GM19035 (cell line): ENCODE data around the gene PLA2R1.
"Not testable (repeated sequence)": the region's sequence is repeated elsewhere in the genome, so short reads cannot be mapped to it uniquely, and the experiment has no call there.

Experiments
- ATAC-seq: cut with Tn5 transposase; IDR thresholded peaks from one replicate; pipeline ENCODE4 v1.9.1; 2021; ENCODE audit not compliant: unreplicated experiment

Gene PLA2R1

DNA sequence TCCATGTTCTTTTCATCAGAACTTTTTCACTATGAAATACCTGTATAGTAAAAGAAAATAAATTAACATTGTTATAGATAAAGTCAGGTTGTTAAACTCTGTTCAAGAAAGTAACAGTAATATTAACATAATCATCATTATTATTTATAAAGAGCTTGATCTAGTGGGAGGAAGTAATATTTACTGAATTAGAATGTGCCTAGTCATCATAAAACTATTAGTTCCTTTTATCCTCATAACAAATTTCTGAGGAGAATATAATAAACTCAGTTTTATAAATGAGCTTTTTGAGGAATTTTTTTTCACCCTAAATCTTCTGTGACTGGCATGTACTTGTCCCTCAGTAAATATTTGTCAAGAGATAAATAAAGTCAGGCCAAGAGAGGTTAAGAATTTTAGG, 78.4 kb downstream of the PLA2R1 start:
- no peak for ATAC-seq

GRCh38 chr2:159982842-159983785, 79.3 kb downstream of the PLA2R1 start:
- no peak for ATAC-seq

GRCh38 chr2:159982270-159982669, 80.1 kb downstream of the PLA2R1 start:
- no peak for ATAC-seq

GRCh38 chr2:159976527-159977160, 85.8 kb downstream of the PLA2R1 start:
- no peak for ATAC-seq

GRCh38 chr2:159973325-159973724, 89.1 kb downstream of the PLA2R1 start:
- ATAC-seq = no peak

GRCh38 chr2:159971365-159972152, 90.9 kb downstream of the PLA2R1 start:
- no peak for ATAC-seq

- not testable (repeated sequence) for ATAC-seq
Measured at GRCh38 chr2:159970548-159970947, 91.9 kb downstream of the PLA2R1 start.

GRCh38 chr2:159968279-159968900, 94.0 kb downstream of the PLA2R1 start:
- ATAC-seq = no peak

DNA sequence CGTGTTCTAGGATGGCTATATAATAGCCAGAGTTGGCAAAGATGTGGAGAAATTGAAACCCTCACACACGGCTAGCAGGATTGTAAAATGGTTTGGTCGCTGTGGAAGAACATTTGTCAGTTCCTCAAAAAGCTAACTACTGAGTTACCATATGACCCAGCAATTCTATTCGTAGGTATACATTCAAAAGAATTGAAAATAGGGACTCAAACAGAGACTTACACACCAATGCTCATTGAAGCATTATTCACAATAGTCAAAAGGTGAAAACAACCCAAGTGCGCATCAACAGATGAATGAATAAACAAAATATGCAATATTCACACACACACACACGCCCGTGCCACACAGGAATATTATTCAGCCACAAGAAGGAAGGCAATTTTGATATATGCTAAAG, 98.7 kb downstream of the PLA2R1 start:
- peak; percentile 79 for ATAC-seq

- not testable (repeated sequence) for ATAC-seq
Measured at GRCh38 chr2:159962513-159962912, 99.9 kb downstream of the PLA2R1 start.

DNA sequence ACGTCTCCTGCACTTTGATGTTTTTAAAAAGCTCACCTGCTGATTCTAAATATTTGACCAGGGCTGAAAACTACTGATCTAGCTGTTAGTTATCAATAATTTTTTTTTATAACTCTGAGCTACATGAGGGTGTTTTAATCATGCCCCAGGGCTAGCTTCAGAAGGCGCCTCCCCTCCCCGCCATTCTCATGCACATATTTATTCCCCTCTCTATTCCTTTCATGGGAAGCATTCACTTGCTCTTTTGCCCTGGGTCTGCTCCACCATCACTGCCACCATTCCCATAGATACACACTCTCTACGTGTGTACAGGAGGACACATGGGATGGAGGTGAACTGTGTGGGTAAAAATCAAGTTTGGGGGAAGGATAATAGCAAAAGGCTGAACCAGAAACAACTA, 101.0 kb downstream of the PLA2R1 start:
- ATAC-seq = no peak

- ATAC-seq = no peak
Measured at GRCh38 chr2:159961037-159961436, 101.4 kb downstream of the PLA2R1 start.

DNA sequence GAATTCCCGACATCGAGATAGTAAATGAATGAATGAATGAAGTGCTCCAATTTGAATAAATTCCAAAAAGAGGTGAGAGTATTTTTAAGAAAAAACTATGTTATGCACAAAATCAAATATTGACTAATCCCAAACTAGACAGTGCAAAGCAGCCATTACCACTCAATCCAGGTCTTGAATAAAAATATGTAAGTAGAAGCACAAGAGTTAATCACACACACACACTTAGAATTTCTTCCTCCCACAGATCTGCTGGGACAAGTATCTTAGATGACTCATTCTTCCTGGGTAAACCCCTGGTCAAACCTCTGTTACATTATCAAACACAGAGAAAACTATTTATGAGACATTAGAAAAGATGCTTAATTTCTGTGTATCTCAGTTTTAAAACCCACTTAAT, 102.0 kb downstream of the PLA2R1 start:
- no peak for ATAC-seq

GRCh38 chr2:159959136-159959535, 103.3 kb downstream of the PLA2R1 start:
- no peak for ATAC-seq

DNA sequence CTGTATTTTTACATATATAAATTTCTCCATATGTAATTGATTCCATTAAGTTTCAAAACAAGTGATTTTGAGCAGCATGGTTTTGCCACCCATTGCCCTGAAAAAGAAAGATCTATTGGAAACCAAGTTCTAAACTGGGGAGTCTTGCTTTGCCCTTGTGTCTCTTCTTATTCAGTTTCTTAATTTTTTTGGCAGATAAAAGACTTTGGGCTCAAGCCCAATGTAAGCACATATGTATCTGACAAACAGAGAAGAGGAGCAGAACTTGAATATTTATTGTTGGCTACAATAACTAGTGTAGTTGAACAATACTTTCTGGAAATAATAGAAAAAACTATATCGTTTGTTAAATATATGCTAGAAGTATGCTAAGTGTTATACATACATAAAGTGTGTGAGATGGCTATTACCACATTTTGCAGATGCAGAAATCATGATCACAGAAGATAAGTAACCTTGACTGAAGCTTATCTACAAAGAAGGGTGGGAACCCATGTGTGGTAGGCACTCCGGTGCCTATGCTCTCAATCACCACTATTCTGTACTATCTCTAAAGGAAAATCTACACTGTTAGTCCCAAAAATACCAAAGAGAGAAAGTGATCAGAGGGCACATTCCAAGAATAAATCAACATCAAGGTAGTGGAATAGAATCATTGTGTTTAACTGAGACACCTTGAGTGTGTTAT, 109.1 kb downstream of the PLA2R1 start:
- ATAC-seq = no peak

GRCh38 chr2:159946326-159946999, 116.0 kb downstream of the PLA2R1 start:
- ATAC-seq = no peak

DNA sequence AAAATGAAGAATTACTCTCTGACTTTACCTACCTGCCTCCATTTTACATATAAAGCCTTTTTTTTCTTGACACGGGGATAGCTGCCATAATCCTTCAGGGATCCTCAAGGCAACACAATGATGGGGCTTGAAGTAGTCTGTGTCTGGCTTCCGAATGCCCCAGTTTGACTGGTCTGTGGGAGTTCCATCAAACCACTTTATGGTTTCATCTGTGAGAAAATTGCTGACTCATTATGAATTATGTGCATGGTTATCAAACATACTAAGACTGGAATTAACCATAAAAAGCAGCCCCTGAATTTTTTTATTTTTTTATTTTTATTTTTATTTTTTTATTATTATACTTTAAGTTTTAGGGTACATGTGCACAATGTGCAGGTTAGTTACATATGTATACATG, 117.5 kb downstream of the PLA2R1 start:
- no peak for ATAC-seq

DNA sequence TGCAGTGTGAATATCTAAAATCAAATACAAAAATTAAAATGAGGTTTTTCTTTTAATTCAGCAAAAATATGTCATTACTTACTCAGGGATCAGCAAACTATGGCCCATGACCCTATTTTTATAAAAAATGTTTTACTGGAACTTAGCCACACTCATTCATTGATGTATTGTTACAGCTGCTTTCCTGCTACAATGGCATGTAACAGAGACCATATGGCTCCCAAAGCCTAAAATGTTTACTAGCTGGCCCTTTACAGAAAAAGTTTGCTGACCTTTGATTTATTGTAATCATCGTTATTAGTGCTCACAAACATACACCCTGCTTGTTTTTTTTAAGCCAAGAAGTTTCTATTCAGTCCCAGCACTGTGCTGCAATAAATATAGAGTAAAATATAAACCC, 120.3 kb downstream of the PLA2R1 start:
- ATAC-seq = no peak

DNA sequence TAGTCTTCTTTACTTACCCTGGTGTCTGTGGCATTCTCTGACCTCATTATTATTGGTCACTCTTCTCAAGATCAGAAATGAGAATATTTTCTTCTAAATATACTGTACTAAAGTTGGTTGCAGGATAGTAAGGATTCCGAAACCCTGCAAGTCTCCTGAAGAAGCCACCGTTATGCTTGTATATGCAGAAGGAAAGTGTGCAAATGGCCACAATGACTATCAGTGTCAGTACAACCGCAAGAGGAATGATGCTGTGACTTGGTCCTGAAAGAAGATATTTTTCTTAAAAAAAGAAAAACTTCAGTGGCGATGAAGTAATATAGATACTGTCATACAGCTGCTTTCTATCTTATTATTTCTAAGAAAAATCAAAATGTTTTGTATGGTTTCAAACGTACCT, 120.7 kb downstream of the PLA2R1 start:
- ATAC-seq = no peak

- peak; percentile 80 for ATAC-seq
Measured at GRCh38 chr2:159939946-159940345, 122.5 kb downstream of the PLA2R1 start.
